AG08395 (cell line): ENCODE measurements around the gene RELT.

ENCODE experiments used
- DNase-seq: peaks from one replicate; pipeline ENCODE4 v3.0.0; 2012; ENCODE audit warnings: mixed read lengths, low spot score

Gene RELT

GRCh38 chr11:73376160-73376802 lies at the start of gene RELT:
TSS of gene RELT (plus strand) at chr11:73376399. CDS start at chr11:73389137, 12,738 bp downstream.
- DNase-seq: peak; percentile 97

- DNase-seq: no peak
These were observed 49.0 kb upstream of the RELT start for GRCh38 chr11:73326929-73327811.

- DNase-seq: no peak
These were observed 48.3 kb upstream of the RELT start for GRCh38 chr11:73327812-73328364.

GRCh38 chr11:73330569-73331093 lies 45.6 kb upstream of the RELT start:
- DNase-seq: peak; percentile 67

- DNase-seq: no peak
These were observed 44.9 kb upstream of the RELT start for GRCh38 chr11:73331138-73331916.

- no peak for DNase-seq
These were observed 43.0 kb upstream of the RELT start for GRCh38 chr11:73333173-73333572.

GRCh38 chr11:73333640-73334383 lies 42.4 kb upstream of the RELT start:
- DNase-seq: no peak

- DNase-seq: peak; percentile 86
These were observed 41.6 kb upstream of the RELT start for GRCh38 chr11:73334384-73335203.

- DNase-seq: peak; percentile 89
These were observed 40.8 kb upstream of the RELT start for GRCh38 chr11:73335204-73335923.

- DNase-seq: no peak
These were observed 38.4 kb upstream of the RELT start for GRCh38 chr11:73337846-73338245.

- DNase-seq: no peak
These were observed 37.9 kb upstream of the RELT start for GRCh38 chr11:73338279-73338678.

- DNase-seq: no peak
These were observed 36.0 kb upstream of the RELT start for GRCh38 chr11:73340164-73340563.

- DNase-seq: no peak
These were observed 33.6 kb upstream of the RELT start for GRCh38 chr11:73342633-73343032.

GRCh38 chr11:73343076-73343873 lies 32.9 kb upstream of the RELT start:
- no peak for DNase-seq

- DNase-seq: no peak
These were observed 32.0 kb upstream of the RELT start for GRCh38 chr11:73344191-73344607.

- DNase-seq: no peak
These were observed 30.6 kb upstream of the RELT start for GRCh38 chr11:73345481-73346160.

GRCh38 chr11:73346186-73346935 lies 29.8 kb upstream of the RELT start:
- DNase-seq: no peak
